Activated CD8-positive, alpha-beta memory T cell treated with anti-CD3 and anti-CD28 coated beads for 24 hours (primary cell): ENCODE data around the gene ZNF324.
A peak's percentile ranks its signal among the peaks of the same experiment; 100 is the strongest.
"Not testable (repeated sequence)": the region's sequence is repeated elsewhere in the genome, so short reads cannot be mapped to it uniquely, and the experiment has no call there.

ENCODE experiments used
- DNase-seq: peaks from one replicate; pipeline ENCODE4 v3.0.0-alpha.2; 2020

The ZNF324 gene

GRCh38 chr19:58473775-58474174 lies 6.9 kb downstream of the ZNF324 start:
- DNase-seq, result no peak

DNA sequence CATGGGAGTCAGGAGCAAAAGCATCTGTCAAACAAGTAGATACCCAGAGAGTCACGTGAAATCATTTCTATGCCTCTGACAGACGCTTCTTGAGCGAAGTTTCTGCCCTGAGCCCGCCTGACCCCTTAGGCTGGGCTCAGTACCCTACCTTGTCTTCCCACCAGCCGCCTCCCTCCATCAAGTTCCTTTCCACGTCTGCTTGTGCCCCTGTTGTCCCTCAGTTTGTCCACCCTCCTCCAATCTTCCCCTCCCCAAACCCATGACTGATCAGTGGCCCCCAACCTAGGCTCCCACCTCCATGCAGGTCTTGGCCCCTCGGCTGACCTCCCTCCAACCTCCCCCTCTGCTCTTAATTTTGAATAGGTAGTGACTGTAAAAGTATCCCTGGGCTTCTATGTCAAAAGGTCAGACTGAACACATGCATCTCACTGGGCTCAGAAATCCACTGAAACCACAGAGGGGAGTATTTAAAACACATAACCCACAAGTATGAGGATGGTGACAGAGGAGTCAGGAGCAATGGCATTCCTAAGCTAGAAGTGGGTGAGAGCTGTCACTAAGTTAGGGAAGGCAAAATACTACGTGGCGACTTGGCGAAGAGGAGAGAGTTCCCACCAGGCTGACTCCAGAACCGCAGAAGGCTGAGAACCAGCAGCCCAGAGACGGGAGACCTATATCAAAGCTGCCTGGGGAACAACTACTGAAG lies 7.6 kb downstream of the ZNF324 start:
- DNase-seq, result no peak

GRCh38 chr19:58474997-58475713 lies 8.3 kb downstream of the ZNF324 start:
- DNase-seq, result no peak

DNA sequence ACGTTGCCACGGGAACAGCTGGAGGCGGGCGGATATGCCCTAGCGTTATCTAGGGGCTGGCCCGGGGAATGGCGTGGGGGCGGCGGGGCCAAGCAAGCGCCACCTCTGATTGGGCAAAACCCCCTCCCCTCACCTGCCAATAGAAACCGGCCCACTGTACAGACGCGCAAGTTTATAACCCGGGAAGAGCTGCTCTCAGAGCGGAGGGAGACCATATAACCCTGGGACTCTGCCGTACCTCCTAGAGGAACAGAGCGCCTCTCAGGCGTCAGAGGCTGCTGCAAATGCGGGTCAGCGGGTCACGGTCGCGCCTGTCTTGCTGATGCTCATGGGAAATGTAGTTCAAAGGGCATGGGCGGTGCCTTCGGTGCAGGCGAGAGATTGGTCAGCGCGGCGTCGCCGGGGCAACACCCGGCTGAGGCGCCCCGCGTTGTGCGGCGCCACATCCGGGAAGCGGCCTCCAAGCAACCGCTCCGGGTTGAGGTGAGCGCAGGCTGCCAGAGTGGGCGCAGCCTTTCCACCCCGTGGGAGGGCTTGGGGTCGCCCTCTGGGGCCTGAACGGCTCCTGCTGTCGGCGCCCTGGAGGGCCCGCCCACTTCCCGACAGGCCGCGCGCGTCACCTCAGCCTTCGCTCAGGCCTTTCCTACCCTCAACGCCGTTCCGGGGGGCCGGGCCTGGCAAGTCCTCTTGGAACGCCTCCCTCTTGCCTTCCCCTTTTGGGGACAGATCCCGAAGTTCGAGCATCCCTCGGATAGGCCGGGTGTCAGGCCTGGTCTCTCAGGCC lies 9.0 kb downstream of the ZNF324 start, which contains the start of gene ZNF446:
Gene ZNF446 (plus strand): TSS at position 639 of the 784 bp plus-strand sequence. CDS start 867 bp downstream, outside the sequence.
- peak; percentile 96 for DNase-seq

DNA sequence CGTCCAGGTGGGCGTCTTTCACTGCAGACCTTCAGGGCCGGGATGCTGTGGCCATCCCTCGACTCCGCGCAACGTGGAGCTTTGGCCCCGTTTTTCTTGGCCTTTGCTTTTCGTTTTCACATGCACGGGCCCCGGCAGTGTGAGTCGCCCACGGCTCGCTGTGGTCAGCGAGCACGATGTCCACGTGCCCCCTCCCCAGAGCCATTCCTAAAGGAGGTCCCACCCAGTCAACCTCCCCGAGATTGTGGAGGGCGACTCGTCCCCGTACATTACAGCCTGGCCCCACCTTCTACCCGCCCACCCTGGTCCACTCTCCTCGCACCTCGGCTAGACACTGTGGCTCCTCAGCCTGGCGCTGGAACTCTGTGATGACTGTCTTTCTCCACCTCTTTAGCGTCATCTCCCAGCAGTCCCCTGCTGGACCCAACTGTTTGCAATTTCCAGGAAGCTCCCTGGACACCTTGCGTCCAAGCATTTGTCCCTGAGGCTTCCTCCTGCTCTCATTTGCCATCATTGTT lies 9.7 kb downstream of the ZNF324 start:
- no peak for DNase-seq

DNA sequence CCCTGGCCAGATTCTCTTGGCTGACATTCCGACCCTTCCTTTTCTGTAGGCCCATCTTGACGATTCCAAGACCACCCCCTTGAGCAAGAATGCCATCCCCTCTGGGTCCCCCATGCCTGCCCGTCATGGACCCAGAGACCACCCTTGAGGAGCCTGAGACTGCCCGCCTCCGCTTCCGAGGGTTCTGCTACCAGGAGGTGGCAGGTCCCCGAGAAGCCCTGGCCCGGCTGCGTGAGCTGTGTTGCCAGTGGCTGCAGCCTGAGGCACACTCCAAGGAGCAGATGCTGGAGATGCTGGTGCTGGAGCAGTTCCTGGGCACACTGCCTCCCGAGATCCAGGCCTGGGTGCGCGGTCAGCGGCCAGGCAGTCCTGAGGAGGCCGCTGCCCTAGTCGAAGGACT lies 10.2 kb downstream of the ZNF324 start:
- DNase-seq, result no peak

DNA sequence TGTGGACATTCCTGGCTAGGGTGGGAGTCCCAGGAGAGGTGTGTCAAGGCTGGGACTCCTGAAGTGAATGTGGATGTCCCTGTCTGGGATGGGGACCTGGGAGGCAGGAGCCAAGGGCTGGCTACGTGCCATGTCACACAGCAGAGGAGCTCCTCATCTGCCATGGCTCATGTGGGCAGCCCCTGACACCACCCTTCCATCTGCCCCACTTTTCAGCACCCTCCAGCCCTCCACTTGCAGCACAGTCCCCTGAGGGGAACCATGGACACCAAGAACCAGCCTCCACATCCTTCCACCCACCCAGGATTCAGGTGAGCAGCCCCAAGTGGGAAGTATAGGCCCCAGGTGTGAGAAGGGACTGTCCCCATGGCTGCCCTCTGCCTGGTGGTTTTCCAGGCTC lies 11.0 kb downstream of the ZNF324 start:
- no peak for DNase-seq

DNA sequence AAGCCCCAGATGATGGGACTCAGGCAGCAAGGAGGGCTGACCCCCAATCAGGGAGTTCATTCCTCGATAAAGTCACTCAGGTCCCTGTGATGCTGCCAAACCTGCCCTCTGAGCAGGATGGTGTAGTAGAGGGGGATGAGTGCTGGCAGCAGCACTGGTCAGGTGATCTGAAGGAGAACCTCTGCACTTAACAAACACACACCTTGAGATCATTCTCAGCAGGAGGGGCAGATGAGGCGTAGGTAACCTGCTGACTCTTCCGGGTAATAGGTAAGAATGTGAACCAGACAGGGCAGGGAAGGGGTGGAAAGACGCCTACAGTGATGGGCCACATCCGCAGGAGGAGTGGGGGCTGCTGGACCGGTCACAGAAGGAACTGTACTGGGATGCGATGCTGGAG lies 12.4 kb downstream of the ZNF324 start:
- no peak for DNase-seq

GRCh38 chr19:58479736-58480480 lies 13.0 kb downstream of the ZNF324 start:
- no peak for DNase-seq

DNA sequence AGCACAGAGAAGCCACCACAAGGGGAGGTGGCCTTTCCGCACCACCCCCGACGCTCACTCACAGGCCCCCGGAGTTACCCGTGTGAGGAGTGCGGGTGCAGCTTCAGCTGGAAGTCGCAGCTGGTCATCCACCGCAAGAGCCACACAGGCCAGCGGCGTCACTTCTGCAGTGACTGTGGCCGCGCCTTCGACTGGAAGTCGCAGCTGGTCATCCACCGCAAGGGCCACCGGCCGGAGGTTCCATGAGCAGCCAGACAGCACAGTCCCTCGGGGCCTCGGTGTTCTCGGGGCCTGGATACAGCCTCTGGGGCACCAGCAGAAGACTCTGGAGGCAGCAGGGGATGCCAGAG lies 13.6 kb downstream of the ZNF324 start:
- DNase-seq, result no peak

DNA sequence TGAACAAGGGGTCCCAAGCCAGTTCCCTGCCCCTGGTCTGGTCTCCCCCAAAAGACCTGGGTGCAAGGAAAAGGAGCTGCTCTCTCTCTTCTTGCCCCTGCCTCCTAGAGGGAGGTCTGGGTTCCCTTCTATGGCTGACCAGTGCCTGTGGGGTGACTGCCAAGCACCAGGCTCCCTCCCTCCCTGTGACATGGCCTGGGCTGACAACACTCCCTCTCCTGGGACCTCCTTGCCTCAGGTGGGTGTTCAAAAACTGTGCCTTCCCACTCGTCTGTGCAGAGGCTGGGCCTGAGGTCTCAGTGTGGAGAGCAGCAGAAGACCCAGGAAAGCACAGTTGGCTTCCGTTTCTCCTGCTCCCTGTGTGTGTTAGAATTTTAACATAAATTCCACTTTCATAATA lies 14.0 kb downstream of the ZNF324 start:
- no peak for DNase-seq

DNA sequence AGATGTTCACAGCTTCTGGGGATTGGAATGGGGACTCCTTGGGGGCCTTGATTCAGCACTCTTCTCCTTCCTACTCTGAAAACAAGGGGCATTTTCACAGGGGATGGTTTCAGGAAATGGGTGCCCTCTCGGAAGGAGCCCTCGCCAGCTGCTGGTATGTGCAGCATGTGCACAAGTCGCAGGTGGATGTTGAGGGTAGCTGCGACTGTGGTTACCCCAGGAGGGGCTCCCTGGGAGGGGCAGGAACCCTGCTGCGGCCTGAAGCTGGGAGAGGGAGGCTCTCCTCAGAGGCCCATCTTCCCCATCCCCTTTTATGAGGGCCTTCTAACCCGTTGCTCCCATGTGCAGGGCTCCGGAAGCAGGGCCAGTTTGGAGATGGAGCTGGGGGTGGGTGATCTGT lies 15.5 kb downstream of the ZNF324 start:
- no peak for DNase-seq

DNA sequence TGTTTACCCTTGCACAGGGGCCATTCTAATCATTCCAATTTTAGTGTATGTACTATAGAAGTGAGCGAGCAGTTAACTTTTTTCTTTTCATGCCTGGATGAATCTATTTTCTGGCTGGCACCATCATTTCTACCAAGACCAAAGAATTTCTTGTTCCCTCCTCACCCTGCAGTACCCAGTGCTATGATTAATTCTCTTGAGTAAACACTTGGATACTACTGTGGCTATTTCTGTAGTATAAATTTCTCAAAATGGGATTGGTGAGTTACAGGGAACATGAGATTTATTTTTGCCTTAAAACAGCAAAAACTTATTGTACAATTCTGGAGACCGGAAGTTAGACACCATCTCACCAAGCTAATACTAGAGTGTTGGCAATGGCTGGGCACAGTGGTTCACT lies 16.9 kb downstream of the ZNF324 start:
- no peak for DNase-seq

DNA sequence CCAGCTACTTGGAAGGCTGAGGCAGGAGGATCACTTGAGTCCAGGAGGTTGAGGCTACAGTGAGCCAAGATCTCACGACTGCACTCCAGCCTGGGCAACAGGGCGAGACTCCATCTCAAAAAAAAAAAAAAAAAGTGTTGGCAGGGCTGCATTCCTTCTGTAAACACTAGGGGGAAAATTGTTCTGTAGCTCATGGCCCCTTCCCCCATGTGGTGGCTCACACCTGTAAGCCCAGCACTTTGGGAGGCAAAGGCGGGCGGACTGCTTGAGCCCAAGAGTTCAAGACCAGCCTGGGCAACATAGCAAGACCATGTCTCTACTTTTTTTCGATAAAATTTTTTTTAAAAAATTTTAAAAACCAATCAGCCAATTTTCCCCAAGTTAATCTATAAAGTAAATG lies 17.5 kb downstream of the ZNF324 start:
- DNase-seq, result not testable (repeated sequence)

DNA sequence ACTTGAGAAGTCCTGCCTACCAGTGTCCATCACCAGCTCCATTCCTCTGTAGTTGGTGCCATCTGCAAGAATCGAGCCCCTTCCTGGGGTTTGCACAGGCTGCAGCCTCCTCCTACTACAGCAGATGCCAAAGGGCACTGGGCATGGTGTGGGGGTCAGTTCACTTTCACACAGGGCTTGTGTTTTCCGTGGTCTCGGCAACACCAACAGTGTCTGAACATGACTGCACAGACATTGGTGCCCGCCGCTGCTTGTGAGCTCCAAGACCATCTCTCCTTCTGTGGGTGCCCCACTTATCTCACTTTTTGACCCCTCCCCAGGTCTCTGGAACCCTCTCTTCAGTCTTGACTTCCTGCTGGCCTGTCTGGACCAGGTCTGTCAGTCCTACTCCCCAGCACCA lies 24.5 kb downstream of the ZNF324 start:
- no peak for DNase-seq

GRCh38 chr19:58492265-58492664 lies 25.4 kb downstream of the ZNF324 start:
- no peak for DNase-seq

GRCh38 chr19:58497634-58498170 lies 30.8 kb downstream of the ZNF324 start:
- DNase-seq, result no peak

- no peak for DNase-seq
Observed at GRCh38 chr19:58498316-58499020, 31.6 kb downstream of the ZNF324 start.

DNA sequence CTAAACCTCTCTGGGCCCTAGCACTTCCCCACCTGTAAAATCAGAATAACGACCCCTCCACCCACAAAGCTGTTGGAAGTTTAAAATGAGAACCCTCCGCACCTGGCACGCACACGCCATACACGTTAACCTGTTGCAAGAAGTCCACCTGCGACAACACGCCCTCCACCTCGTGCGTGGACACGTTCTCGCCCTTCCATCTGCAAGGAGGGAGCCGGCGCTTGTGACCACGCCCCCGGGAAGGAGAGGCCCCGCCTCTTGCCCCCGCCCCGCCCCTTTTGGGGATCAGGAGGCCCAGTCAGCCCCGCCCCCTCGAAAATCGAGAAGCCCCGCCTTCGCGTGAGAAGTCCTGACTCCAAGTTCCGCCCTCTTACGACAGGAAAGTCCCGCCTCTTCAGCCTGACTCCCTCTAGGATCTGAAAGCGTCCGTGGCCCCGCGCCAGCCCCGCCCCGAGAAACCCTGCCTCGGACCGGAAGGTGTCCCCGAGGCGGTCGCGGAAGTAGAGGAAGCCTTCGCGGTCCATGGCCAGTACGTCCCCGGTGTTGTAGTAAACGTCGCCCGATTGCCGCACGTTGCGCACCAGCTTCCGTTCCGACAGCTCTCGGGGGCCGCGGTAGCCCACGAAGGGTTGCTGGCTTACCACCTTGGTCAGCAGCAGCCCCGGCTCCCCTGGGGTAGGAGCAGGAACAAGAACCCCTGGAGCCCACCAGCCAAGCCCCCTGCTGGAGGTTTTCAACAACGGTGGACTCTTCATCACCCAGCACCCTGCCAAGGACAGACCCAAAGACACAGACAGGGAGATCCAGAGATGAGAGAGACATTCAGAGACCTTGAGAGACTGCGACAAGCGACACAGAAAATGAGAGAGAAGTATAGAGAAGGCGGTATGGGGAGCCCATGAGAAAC lies 32.4 kb downstream of the ZNF324 start:
- peak; percentile 99 for DNase-seq

DNA sequence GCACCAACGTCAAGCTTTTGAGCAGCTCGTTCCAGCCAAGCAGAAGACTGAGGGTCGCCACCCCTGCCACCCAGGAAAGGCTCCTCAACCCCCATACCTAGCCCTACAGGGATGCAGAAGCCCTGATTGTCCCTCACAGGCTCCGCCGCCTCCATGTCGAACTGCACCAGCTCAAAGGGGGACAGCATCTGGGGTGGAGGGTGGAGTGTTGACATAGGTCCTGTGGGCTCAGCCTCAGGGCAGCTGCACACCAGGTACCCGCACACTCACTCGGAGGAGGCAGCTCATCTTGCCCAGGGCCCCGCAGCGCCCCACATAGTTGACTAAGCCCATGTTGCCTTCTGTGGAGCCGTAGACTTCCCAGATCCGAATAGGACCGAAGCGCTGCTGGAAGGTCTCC lies 33.4 kb downstream of the ZNF324 start:
- no peak for DNase-seq
